HEK293T (cell line): ENCODE results near the gene FCGR1A.
"Not testable (repeated sequence)": the region's sequence is repeated elsewhere in the genome, so short reads cannot be mapped to it uniquely, and the experiment has no call there.

ENCODE experiments used
- ARNT ChIP-seq: fragments of 450-650 bp; IDR thresholded peaks from 2 replicates; pipeline ENCODE4 v1.6.1; 2017; ENCODE audit warnings: mild to moderate bottlenecking
- CTBP1 ChIP-seq: fragments of 450-650 bp; IDR thresholded peaks from 2 replicates; pipeline ENCODE4 v1.6.1; 2016; ENCODE audit warnings: borderline replicate concordance
- SP1 ChIP-seq: fragments of 450-650 bp; IDR thresholded peaks from 2 replicates; pipeline ENCODE4 v1.6.1; 2017
- SUZ12 ChIP-seq: fragments of 450-650 bp; IDR thresholded peaks from 2 replicates; pipeline ENCODE4 v1.6.1; 2016; ENCODE audit warnings: mild to moderate bottlenecking
- TARDBP ChIP-seq: fragments of 450-650 bp; IDR thresholded peaks from 2 replicates; pipeline ENCODE4 v1.6.1; 2016
- TF ChIP-seq, protein P1 (sequence below): fragments of 450-650 bp; IDR thresholded peaks from 2 replicates; pipeline ENCODE4 v1.6.1; 2016

DNA sequence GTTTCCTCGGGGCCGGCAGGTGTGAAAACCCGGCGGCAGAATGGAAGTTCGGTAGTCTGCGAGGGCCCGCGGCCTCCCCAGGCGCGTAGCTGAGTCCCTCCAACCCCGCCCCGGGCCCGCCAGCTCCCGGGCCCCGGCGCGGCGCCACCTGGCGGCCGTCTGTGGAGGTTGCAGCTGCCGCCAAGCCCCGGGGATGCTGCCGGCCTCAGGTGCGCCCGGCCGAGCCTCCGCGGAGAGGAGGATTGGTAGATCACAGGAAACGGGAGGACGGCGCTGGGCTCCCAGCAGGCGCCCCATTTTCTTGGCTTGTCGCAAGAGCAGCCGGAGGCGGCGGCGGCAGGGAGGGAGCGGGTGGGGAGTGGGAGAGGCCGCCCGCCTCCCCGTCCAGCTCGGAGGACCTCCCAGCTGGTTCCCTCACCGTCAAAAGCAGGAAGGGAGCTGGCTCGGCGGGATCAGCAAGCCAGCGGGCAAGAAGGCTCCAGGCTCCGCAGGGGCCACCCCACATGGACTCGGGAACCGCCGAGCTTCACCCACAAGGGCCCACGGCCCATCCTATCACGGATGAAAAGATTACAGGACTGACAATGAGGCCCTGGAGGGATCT lies 10.5 kb downstream of the FCGR1A start:
- TF ChIP-seq, protein P1, sequence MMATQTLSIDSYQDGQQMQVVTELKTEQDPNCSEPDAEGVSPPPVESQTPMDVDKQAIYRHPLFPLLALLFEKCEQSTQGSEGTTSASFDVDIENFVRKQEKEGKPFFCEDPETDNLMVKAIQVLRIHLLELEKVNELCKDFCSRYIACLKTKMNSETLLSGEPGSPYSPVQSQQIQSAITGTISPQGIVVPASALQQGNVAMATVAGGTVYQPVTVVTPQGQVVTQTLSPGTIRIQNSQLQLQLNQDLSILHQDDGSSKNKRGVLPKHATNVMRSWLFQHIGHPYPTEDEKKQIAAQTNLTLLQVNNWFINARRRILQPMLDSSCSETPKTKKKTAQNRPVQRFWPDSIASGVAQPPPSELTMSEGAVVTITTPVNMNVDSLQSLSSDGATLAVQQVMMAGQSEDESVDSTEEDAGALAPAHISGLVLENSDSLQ = not testable (repeated sequence)
- not testable (repeated sequence) for TF ChIP-seq SUZ12, CTBP1, SP1, ARNT, TARDBP
